RWPE1 (cell line): ENCODE data around the gene CTNNA2.

Experiments
- CTCF ChIA-PET: fragments of 350-600 bp; sonication (Branson Sonifier 250); formaldehyde crosslinking; extraction: SDS; loops from one replicate; lab custom pipeline; 2021; lab: Yijun Ruan, JAX
- POLR2A ChIA-PET: fragments of 400-600 bp; formaldehyde crosslinking; extraction: SDS; loops from one replicate; lab custom pipeline; 2020; ENCODE audit warnings: antibody characterized with exemption; ENCODE audit not compliant: low non-redundant PET; lab: Yijun Ruan, JAX
- DNase-seq: peaks from one replicate; pipeline ENCODE4 v3.0.0; 2012; ENCODE audit warnings: low spot score
- H3K27ac ChIP-seq: fragments of 450-650 bp; 2 replicates; pipeline ENCODE4 v1.5.1; 2017
- CTCF ChIP-seq: fragments of 450-650 bp; conservative IDR thresholded peaks from 2 replicates; pipeline ENCODE4 v1.5.1; 2017; ENCODE audit warnings: low read depth, mild to moderate bottlenecking

Gene CTNNA2

GRCh38 chr2:79993144-79993543 is 480.3 kb downstream of the CTNNA2 start:
- no peak for DNase-seq
- POLR2A ChIA-PET = no interaction called here
- CTCF ChIA-PET = no interaction called here
- TF ChIP-seq CTCF = no peak
- no peak overlapping the region for H3K27ac ChIP-seq

- ChIA-PET POLR2A (no interaction called here), CTCF (no interaction called here)
- H3K27ac ChIP-seq = no peak overlapping the region
- no peak for TF ChIP-seq CTCF
- no peak for DNase-seq
Observed at GRCh38 chr2:79994161-79994560, 481.3 kb downstream of the CTNNA2 start.

DNA sequence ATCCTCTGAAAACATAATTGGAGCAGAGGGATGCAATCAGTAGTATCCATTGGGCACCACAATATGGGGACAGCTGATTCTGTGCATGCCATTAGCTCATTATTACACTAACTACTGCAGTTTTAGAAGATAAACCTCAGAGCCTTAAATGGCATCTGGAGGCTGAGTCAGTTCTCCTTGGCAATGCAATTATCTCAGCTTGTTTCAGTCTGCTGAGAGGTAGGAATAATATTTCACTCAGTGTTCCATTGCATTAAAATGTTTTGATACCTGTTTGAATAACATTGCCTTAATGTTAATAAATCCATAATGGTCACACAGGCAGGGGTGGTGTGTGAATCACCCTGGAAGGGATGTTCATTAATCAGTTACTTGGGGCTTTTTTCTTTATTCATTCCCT is 482.1 kb downstream of the CTNNA2 start:
- no peak for DNase-seq
- H3K27ac ChIP-seq = no peak overlapping the region
- ChIA-PET POLR2A (no interaction called here), CTCF (no interaction called here)
- no peak for TF ChIP-seq CTCF

DNA sequence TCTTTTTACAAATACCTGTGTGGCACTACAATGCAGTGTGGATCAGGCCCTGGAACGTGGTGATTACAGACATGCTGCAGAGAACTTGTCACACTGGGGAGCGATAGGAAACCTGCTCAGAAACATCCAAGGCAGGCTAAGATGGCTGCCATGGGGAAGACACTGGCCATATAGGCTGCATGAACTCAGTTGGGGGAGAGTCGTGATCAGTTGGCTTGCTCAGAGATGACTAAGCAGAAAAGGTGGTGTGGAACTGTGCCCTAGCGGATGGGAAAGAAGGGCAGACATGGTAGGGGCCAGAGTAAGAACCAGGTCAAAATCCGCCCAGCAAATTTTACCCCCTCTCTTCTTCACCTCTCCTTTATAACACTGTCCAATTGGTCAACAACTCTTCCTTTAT is 483.9 kb downstream of the CTNNA2 start:
- no peak for DNase-seq
- ChIA-PET POLR2A (no interaction called here), CTCF (no interaction called here)
- TF ChIP-seq CTCF = no peak
- H3K27ac ChIP-seq = no peak overlapping the region

- no peak for TF ChIP-seq CTCF
- CTCF ChIA-PET = no interaction called here
- no peak overlapping the region for H3K27ac ChIP-seq
- no peak for DNase-seq
- POLR2A ChIA-PET = no interaction called here
Observed at GRCh38 chr2:80001701-80002101, 488.9 kb downstream of the CTNNA2 start.

DNA sequence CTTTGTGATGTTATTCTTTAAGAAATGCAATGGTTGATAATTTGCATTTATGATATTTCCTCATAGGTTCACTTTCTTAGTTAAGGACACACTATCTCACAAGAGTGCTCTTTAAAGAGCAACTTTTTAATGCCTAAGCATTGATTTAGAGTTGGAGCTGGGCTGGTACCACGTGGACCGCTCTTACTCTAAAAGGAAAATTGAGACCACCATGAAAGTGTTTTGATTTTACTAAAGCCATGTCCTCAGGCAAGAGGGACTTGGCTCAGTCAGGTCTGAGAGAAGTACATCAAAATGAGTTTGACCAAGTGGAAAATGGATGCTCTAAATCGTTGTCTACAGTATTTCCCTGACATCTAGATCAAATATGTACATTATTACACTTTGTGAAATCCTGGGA is 489.3 kb downstream of the CTNNA2 start:
- no peak for TF ChIP-seq CTCF
- ChIA-PET CTCF (no interaction called here), POLR2A (no interaction called here)
- no peak overlapping the region for H3K27ac ChIP-seq
- DNase-seq = no peak
